HCT116 (cell line): ENCODE data around the gene ATF7IP. TPM values are rescaled to one million over a fixed set of nuclear protein-coding genes. Genes with fewer than 3 reads are reported as not detected.

Experiments
- ATAC-seq: fragments of 200-7000 bp; cut with Tn5 transposase; 2 replicates; pipeline ENCODE4 v1.9.1; 2020; ENCODE audit warnings: mild to moderate bottlenecking, moderate library complexity
- BruUV-seq: library from RNA; stranded (reverse); fragments of 400-500 nt; replicated peaks from 2 replicates; lab custom pipeline; 2021; lab: Mats Ljungman, UMichigan
- CTCF ChIA-PET: fragments of 300-600 bp; sonication (Branson Sonifier 250); formaldehyde crosslinking; loops from one replicate; lab custom pipeline; 2021; ENCODE audit warnings: antibody characterized with exemption; lab: Charles Lee
- POLR2A ChIA-PET: fragments of 300-600, 350-600 bp; sonication (Branson Sonifier 250); formaldehyde crosslinking; loops from one replicate; lab custom pipeline; 2021; ENCODE audit warnings: antibody characterized with exemption; lab: Charles Lee
- RAD21 ChIA-PET, 2 experiments: fragments of 300-600 bp; sonication (Branson Sonifier 250); formaldehyde crosslinking; loops; one replicate each; lab custom pipeline; 2023; ENCODE audit warnings: low total read pairs in 2 of 2; ENCODE audit not compliant: uncharacterized antibody in 2 of 2, unreplicated experiment in 2 of 2, low non-redundant PET in 1 of 2; lab: Charles Lee
- DNase-seq: peaks from one replicate; pipeline ENCODE4 v3.0.0-alpha.2; 2010; ENCODE audit warnings: low read depth, low spot score
- H2AFZ ChIP-seq: fragments of 200-600 bp; shearing (Covaris generic), sonication (generic); 2 replicates; pipeline ENCODE4 v1.6.1; 2017; ENCODE audit warnings: low read depth, mixed run types, mixed read lengths, antibody characterized with exemption, low read length; ENCODE audit not compliant: poor library complexity, severe bottlenecking
- H3K27ac ChIP-seq: 2 replicates; pipeline ENCODE4 v1.5.1; 2012; ENCODE audit warnings: low read depth, low read length
- H3K27me3 ChIP-seq: fragments of 200-600 bp; sonication (generic); 2 replicates; pipeline ENCODE4 v1.6.1; 2016; ENCODE audit warnings: mixed run types, low read length, mixed read lengths; ENCODE audit not compliant: insufficient read depth
- H3K36me3 ChIP-seq, 2 experiments: fragments of 200-500 bp in 1 of 2; fragments of 200-600 bp in 1 of 2; sonication (Bioruptor generic) in 1 of 2; sonication (generic) in 1 of 2; 2 replicates each; pipeline versions ENCODE4 v1.5.1 to v1.6.1; 2014 to 2016; ENCODE audit warnings: low read length in 2 of 2, inconsistent platforms in 1 of 2, mixed read lengths in 1 of 2, mixed run types in 1 of 2; ENCODE audit not compliant: insufficient read depth in 2 of 2, control insufficient read depth in 1 of 2
- H3K4me1 ChIP-seq, 2 experiments: fragments of 200-600 bp in 1 of 2; sonication (generic) in 1 of 2; 2 replicates each; pipeline versions ENCODE4 v1.5.1 to v1.6.1; 2012 to 2017; ENCODE audit warnings: low read length in 2 of 2, inconsistent platforms in 1 of 2, mild to moderate bottlenecking in 1 of 2, mixed read lengths in 1 of 2, mixed run types in 1 of 2, moderate library complexity in 1 of 2; ENCODE audit not compliant: insufficient read depth in 2 of 2, control insufficient read depth in 1 of 2
- H3K4me2 ChIP-seq: fragments of 200-600 bp; sonication (generic); 2 replicates; pipeline ENCODE4 v1.6.1; 2017; ENCODE audit warnings: mixed run types, low read length, mixed read lengths
- H3K4me3 ChIP-seq, 2 experiments: fragments of 200-600 bp in 1 of 2; sonication (generic) in 1 of 2; replicated peaks in 1 of 2; 2 replicates each; pipeline ENCODE4 v1.5.1; 2011 to 2016; ENCODE audit warnings: low read length in 2 of 2, control low read depth in 1 of 2, low read depth in 1 of 2, mild to moderate bottlenecking in 1 of 2, mixed read lengths in 1 of 2, mixed run types in 1 of 2
- H3K79me2 ChIP-seq: fragments of 200-600 bp; sonication (generic); 2 replicates; pipeline ENCODE4 v1.6.1; 2017; ENCODE audit warnings: mild to moderate bottlenecking, mixed run types, low read length, moderate library complexity, mixed read lengths; ENCODE audit not compliant: insufficient read depth
- H3K9ac ChIP-seq: fragments of 200-600 bp; sonication (generic); 2 replicates; pipeline ENCODE4 v1.6.1; 2016; ENCODE audit warnings: low read length, mixed read lengths
- H3K9me2 ChIP-seq: fragments of 200-600 bp; sonication (generic), shearing (Covaris generic); 2 replicates; pipeline ENCODE4 v1.6.1; 2017; ENCODE audit warnings: mixed run types, mild to moderate bottlenecking, moderate library complexity; ENCODE audit not compliant: insufficient read depth
- H3K9me3 ChIP-seq, 2 experiments: fragments of 200-500 bp in 1 of 2; fragments of 200-600 bp in 1 of 2; sonication (Bioruptor generic) in 1 of 2; sonication (generic) in 1 of 2; 2 replicates each; pipeline ENCODE4 v1.6.1; 2014 to 2017; ENCODE audit warnings: low read length in 2 of 2, mixed read lengths in 2 of 2, inconsistent platforms in 1 of 2, low read depth in 1 of 2, mild to moderate bottlenecking in 1 of 2, mixed run types in 1 of 2, moderate library complexity in 1 of 2; ENCODE audit not compliant: control insufficient read depth in 1 of 2, insufficient read depth in 1 of 2
- H4K20me1 ChIP-seq: fragments of 200-600 bp; sonication (generic), shearing (Covaris generic); 2 replicates; pipeline ENCODE4 v1.6.1; 2017; ENCODE audit warnings: mixed run types, mild to moderate bottlenecking, moderate library complexity; ENCODE audit not compliant: insufficient read depth
- ATF3 ChIP-seq: IDR thresholded peaks from 2 replicates; pipeline ENCODE4 v1.6.1; 2012
- CEBPB ChIP-seq: IDR thresholded peaks from 2 replicates; pipeline ENCODE4 v1.6.1; 2012; ENCODE audit warnings: low read depth
- CTCF ChIP-seq, 3 experiments: fragments of 200-600 bp in 1 of 3; sonication (generic) in 1 of 3; IDR thresholded peaks in 2 of 3; conservative IDR thresholded peaks in 1 of 3; 2 replicates each; pipeline ENCODE4 v1.5.1; 2012 to 2017; ENCODE audit warnings: low read depth in 2 of 3, low read length in 2 of 3, antibody characterized with exemption in 1 of 3, borderline replicate concordance in 1 of 3, control low read depth in 1 of 3, mild to moderate bottlenecking in 1 of 3, mixed read lengths in 1 of 3, mixed run types in 1 of 3, moderate library complexity in 1 of 3; ENCODE audit not compliant: insufficient read depth in 1 of 3
- ELF1 ChIP-seq: IDR thresholded peaks from 2 replicates; pipeline ENCODE4 v1.6.1; 2012; ENCODE audit warnings: low read depth, borderline replicate concordance
- EZH2phosphoT487 ChIP-seq: fragments of 200-600 bp; IDR thresholded peaks from 2 replicates; pipeline ENCODE4 v1.6.1; 2018; ENCODE audit warnings: antibody characterized with exemption, borderline replicate concordance
- FOSL1 ChIP-seq: IDR thresholded peaks from 2 replicates; pipeline ENCODE4 v1.6.1; 2012; ENCODE audit warnings: low read depth
- SIN3A ChIP-seq: IDR thresholded peaks from 2 replicates; pipeline ENCODE4 v1.6.1; 2012; ENCODE audit warnings: low read depth
- SP1 ChIP-seq: IDR thresholded peaks from 2 replicates; pipeline ENCODE4 v1.6.1; 2012; ENCODE audit warnings: low read depth
- SRF ChIP-seq: IDR thresholded peaks from 2 replicates; pipeline ENCODE4 v1.6.1; 2012; ENCODE audit warnings: low read depth
- TCF7L2 ChIP-seq: IDR thresholded peaks from 2 replicates; pipeline ENCODE4 v1.7.0; 2011; ENCODE audit warnings: borderline replicate concordance, inconsistent platforms; ENCODE audit not compliant: insufficient read depth, insufficient read length; ENCODE audit errors: extremely low read depth
- YY1 ChIP-seq: IDR thresholded peaks from 2 replicates; pipeline ENCODE4 v1.6.1; 2011; ENCODE audit warnings: low read length, low read depth, moderate library complexity, mild to moderate bottlenecking; ENCODE audit not compliant: insufficient replicate concordance; ENCODE audit errors: extremely low read depth
- ZBTB33 ChIP-seq: IDR thresholded peaks from 2 replicates; pipeline ENCODE4 v1.6.1; 2011; ENCODE audit warnings: mild to moderate bottlenecking, low read length, moderate library complexity; ENCODE audit not compliant: insufficient replicate concordance; ENCODE audit errors: extremely low read depth
- ZFX ChIP-seq: fragments of 450-650 bp; IDR thresholded peaks from 2 replicates; pipeline ENCODE4 v1.6.1; 2017
- ZNF274 ChIP-seq: fragments of 200-500 bp; sonication (Bioruptor generic); IDR thresholded peaks from 2 replicates; pipeline ENCODE4 v1.6.1; 2014; ENCODE audit warnings: mild to moderate bottlenecking, low read depth, low read length, inconsistent platforms
- intact Hi-C: fragments of 100-400 bp; cut with micrococcal nuclease; formaldehyde crosslinking; loops from 2 replicates; pipeline ENCODE4 v1.10.0; 2022
- total RNA-seq: library from RNA; stranded (reverse); gene quantifications from one replicate; pipeline ENCODE4 v1.2.1, GENCODE V29; 2021; ENCODE audit not compliant: unreplicated experiment
- TF ChIP-seq, protein P1 (sequence below): IDR thresholded peaks from 2 replicates; pipeline ENCODE4 v1.6.1; 2012; ENCODE audit warnings: low read depth
- TF ChIP-seq, protein P2 (sequence below): IDR thresholded peaks from 2 replicates; pipeline ENCODE4 v1.6.1; 2012

ATF7IP gene
- total RNA-seq, 1 experiment from 2014 or later, result 38.6 TPM

DNA sequence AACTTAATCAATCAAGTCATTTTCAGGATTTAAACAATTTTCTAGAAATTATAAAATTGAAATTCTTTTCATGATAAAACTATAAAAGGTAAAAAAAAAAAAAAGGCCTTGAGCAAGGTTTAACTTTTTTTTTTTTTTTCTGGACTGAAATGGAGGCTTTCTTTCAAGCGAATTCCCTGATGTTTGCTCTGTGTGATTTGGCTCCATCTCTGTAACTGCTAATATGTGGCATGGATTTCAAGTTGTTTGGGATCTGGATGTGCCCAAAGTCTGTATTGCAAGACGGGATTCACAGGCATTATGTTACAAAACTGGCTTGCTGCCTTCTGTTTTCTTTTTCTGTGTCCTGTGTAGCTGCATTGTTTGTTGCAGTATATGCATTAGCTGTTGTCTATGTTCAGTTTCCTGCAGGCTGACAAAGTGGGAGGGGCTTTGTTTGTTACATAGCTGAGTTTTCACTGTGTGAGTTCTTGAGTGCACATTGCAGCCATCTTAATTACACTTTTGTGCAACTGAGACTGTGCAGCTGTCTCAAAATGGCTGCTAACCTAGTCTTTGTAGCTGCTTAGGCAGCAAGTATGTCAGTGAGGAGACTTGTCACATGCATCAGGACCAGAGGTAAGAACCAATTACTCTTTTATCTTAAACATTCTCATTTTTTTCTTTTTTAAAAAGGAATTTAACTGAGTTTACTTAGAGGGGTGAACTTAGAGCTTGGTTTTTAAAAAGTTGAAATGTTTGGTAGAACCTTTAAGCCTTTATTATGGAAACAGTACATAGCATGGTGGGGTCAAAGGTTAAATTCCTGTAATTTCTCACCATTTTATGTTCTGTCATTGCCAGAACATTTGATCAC is 19.5 kb downstream of the ATF7IP start:
- peaks cover 84% of the 10 kb centered on the region for H3K79me2 ChIP-seq
- intact Hi-C loops, result loop anchor here (1.0 kb wide), 1 partner anchor 9 kb away; no protein-coding TSS in a partner anchor
- peaks cover 7 to 29% of the 10 kb centered on the region in 2 experiments for H3K4me1 ChIP-seq
- peaks cover 4% of the 10 kb centered on the region in 2 experiments; a peak in 2 of 4 replicates for H3K9me3 ChIP-seq
- no peaks in the 10 kb centered on the region for H3K36me3 ChIP-seq
- no peaks in the 10 kb centered on the region for H3K27me3 ChIP-seq
- POLR2A ChIA-PET, result interaction anchor here (1.7 to 3.2 kb wide), 3 partner anchors 10 to 127 kb away, joined by 8 to 18 read pairs (median 16); partner anchors contain the start of gene ATF7IP
- peak; percentile 93 for DNase-seq
- peak overlapping the region; percentile 64 for H3K27ac ChIP-seq
- H2AFZ ChIP-seq, result peak overlapping the region; percentile 66
- H4K20me1 ChIP-seq, result no peaks in the 10 kb centered on the region
- RAD21 ChIA-PET, result interaction anchor here in 1 of 2 experiments (0.7 kb wide), 1 partner anchor 9 kb away, joined by 3 read pairs; no protein-coding TSS in a partner anchor
- peak overlapping the region; percentile 66 for H3K4me2 ChIP-seq
- peak overlapping the region; percentile 48 for H3K9ac ChIP-seq
- CTCF ChIA-PET, result interaction anchor here (2.3 kb wide), 1 partner anchor 9 kb away, joined by 15 read pairs; no protein-coding TSS in a partner anchor
- no TSS peak for BruUV-seq
- ATAC-seq, result peak; percentile 95
- H3K9me2 ChIP-seq, result no peaks in the 10 kb centered on the region
- H3K4me3 ChIP-seq, result peak overlapping the region; percentile 18 to 36
- TF ChIP-seq CTCF (IDR thresholded peaks at IDR 0.05 in 2 of 3, conservative IDR thresholded peaks at IDR 0.05 in 1 of 3; ENCODE audit: borderline replicate concordance in 1 of 3, insufficient read depth in 1 of 3, low read depth in 2 of 3, low read length in 2 of 3), result no peak
- peak; percentile 46; the same call in 1 of the 2 replicates for TF ChIP-seq SIN3A
- TF ChIP-seq ELF1, result no peak
- TF ChIP-seq, protein P1, sequence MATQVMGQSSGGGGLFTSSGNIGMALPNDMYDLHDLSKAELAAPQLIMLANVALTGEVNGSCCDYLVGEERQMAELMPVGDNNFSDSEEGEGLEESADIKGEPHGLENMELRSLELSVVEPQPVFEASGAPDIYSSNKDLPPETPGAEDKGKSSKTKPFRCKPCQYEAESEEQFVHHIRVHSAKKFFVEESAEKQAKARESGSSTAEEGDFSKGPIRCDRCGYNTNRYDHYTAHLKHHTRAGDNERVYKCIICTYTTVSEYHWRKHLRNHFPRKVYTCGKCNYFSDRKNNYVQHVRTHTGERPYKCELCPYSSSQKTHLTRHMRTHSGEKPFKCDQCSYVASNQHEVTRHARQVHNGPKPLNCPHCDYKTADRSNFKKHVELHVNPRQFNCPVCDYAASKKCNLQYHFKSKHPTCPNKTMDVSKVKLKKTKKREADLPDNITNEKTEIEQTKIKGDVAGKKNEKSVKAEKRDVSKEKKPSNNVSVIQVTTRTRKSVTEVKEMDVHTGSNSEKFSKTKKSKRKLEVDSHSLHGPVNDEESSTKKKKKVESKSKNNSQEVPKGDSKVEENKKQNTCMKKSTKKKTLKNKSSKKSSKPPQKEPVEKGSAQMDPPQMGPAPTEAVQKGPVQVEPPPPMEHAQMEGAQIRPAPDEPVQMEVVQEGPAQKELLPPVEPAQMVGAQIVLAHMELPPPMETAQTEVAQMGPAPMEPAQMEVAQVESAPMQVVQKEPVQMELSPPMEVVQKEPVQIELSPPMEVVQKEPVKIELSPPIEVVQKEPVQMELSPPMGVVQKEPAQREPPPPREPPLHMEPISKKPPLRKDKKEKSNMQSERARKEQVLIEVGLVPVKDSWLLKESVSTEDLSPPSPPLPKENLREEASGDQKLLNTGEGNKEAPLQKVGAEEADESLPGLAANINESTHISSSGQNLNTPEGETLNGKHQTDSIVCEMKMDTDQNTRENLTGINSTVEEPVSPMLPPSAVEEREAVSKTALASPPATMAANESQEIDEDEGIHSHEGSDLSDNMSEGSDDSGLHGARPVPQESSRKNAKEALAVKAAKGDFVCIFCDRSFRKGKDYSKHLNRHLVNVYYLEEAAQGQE, result no peak
- TF ChIP-seq, protein P2, sequence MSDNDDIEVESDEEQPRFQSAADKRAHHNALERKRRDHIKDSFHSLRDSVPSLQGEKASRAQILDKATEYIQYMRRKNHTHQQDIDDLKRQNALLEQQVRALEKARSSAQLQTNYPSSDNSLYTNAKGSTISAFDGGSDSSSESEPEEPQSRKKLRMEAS, result peak; percentile 38; the same call in 1 of the 2 replicates
- TF ChIP-seq FOSL1, result peak; percentile 46
- peak; percentile 93 for TF ChIP-seq SP1
- peak; percentile 99 for TF ChIP-seq YY1
- no peak for TF ChIP-seq EZH2phosphoT487
- no peak for TF ChIP-seq ATF3
- TF ChIP-seq TCF7L2, result peak; percentile 32
- no peak for TF ChIP-seq ZFX
- no peak for TF ChIP-seq ZBTB33
- TF ChIP-seq SRF, result peak; percentile 70
- TF ChIP-seq CEBPB, result peak; percentile 55; the same call in 1 of the 2 replicates
- no peak for TF ChIP-seq ZNF274
